Measurements from ENCODE around the gene GALNT5. TPM values are rescaled to one million over a fixed set of nuclear protein-coding genes. Genes with fewer than 3 reads are reported as not detected.
"Not testable (repeated sequence)": the region's sequence is repeated elsewhere in the genome, so short reads cannot be mapped to it uniquely, and the experiment has no call there.

Gene GALNT5
- total RNA-seq, 1 donor from 2014 or later, result not detected

DNA sequence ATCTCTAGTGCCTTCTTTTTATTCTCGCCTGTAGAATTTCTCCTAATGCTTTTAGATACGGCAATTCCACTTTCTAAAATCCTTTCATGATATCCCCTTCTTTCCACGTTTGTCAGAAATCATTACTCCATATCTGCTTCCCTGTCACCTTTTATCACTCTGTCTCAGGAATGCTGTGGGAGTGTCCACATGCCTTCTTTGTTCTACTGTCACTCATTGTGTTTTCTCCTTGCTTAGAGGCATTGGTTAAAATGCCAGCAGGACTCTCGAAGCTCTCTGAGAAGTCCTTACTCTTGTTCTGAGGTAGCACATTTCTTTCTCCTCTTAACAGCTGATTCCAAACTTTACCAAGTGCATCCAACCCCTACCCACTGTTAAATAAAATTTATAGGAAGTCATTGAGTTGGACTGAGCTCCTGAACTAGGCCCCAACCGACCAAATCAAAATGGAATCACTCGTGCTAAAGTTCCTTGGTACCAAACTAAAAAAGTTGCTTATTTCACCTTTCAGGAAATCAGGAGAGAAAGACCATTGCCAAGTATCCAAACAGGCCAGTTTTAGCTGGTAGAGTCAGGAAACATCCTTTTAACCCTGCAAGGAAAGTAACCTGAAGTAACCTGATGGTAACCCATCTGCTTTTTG is 10.6 kb upstream of the GALNT5 start:
- DNase-seq (ENCODE audit: low spot score), result no peak

DNA sequence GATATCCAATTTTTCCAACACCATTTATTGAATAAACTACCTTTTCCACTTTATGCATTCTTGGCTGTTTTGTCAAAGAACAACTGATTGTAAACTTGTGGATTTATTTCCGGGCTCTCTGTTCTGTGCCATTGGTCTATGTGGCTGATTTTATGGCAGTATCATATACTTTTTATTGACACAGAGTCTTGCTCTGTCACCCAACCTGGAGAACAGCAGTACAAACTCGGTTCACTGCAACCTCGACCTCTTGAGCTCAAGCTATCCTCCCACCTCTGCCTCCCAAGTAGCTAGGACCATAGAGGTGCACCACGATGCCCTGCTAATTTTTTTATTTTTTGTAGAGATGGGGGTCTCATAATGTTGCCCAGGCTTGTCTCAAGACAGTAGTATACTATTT is 6.7 kb upstream of the GALNT5 start:
- no peak for DNase-seq (ENCODE audit: low spot score)

DNA sequence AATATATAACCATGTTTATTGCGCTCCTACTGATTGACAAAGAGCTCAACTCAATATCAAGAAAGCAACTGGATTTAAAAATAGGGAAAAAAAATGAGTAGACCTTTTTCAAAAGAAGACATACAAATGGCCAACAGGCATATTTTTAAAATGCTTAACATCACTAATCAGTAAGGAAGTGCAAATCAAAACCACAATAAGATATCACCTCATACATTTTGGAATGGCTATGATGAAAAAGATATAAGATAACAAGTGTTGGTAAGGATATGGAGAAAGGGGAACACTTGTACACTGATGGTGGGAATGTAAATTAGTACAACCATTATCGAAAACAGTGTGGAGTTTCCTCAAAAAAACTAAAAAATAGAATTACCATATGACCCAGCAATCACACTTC is 5.6 kb upstream of the GALNT5 start:
- DNase-seq (ENCODE audit: low spot score), result no peak

DNA sequence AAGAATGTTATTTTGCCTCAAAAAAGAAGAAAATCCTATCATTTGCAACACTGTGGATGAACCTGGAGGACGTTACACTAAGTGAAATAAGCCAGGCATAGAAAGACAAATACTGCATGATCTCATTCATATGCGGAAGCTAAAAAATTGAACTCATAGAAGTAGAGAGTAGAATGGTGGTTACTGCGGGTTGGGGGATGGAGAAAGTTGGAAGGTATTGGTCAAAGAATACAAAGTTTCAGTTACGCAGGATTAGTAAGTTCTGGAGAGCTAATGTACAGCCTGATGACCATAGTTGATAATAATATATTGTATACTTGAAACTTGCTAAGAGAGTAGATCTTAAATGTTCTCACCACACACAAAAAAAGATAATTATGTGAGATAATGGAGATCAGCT is 5.0 kb upstream of the GALNT5 start:
- no peak for DNase-seq (ENCODE audit: low spot score)

DNA sequence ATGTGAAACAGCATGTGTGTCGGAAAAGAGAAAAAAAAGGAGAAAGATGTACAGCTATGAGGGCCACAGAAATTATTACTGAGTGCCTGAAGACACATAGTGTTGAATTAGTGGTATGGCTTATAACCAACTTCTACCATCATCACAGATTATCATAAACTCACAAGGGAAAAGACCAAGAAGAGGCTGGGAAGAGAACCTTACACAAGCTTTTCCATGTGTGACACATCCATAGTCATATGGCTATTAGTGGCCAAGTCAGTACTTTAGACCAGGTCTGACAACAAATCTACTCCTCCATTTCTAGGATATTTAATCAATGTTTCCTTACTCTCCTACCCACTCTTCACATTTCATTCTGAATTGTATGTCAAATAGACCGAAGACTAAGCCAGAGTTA is 3.5 kb upstream of the GALNT5 start:
- no peak for DNase-seq (ENCODE audit: low spot score)

DNA sequence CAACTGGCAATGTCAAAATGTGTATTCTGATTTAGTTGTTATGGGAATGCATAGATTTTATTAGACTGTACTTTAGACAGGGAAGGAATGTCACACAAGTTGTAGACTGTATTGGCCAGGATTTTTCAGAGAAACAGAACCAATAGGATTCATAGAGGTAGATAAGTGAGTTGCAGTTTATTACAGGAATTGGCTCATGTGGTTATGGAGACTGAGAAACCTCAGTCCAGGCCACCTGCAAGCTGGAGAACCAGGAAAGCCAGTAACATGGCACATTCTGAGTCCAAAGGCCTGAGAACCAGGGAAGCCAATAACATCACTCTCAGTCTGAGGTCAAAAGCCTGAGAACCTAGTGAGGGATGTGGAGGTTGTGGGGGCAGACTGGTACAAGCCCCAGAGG is 1.8 kb upstream of the GALNT5 start:
- no peak for DNase-seq (ENCODE audit: low spot score)

DNA sequence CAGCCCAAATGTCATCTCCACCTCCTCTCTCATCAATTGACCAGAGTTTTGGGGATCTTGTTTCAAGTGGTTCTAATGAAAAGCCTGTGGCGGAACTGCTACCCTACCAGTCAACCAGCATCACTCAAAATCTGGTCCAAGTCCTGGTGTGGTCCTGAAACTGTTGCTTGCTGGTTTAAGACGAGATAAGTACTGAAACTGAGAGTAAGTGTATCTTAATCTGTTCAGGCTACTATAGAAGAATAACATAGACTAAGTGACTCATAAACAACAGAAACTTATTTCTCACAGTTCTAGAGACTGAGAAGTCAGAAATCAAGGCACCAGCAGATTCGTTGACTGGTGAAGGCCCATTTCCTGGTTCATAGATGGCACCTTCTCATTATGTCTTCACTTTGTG is 879 bp upstream of the GALNT5 start:
- DNase-seq (ENCODE audit: low spot score), result no peak

DNA sequence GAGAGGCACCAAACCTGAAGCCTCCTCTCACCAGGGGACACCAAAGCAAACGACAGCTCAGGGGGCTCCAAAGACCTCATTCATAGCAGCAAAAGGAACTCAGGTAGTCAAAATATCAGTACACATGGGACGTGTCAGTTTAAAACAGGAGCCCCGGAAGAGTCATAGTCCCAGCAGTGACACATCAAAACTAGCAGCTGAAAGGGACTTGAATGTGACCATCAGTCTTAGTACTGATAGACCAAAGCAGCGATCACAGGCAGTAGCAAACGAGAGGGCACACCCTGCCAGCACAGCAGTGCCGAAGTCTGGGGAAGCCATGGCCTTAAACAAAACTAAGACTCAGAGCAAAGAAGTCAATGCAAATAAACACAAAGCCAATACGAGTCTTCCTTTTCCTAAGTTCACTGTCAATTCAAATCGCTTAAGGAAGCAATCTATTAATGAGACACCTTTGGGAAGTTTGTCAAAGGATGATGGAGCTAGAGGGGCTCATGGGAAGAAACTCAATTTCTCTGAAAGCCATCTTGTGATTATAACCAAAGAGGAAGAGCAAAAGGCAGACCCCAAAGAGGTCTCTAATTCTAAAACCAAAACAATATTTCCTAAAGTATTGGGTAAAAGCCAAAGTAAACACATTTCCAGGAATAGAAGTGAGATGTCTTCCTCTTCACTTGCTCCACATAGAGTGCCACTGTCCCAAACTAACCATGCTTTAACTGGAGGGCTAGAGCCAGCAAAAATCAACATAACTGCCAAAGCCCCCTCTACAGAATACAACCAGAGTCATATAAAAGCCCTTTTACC is 1.2 kb downstream of the GALNT5 start:
- no peak for DNase-seq (ENCODE audit: low spot score)

DNA sequence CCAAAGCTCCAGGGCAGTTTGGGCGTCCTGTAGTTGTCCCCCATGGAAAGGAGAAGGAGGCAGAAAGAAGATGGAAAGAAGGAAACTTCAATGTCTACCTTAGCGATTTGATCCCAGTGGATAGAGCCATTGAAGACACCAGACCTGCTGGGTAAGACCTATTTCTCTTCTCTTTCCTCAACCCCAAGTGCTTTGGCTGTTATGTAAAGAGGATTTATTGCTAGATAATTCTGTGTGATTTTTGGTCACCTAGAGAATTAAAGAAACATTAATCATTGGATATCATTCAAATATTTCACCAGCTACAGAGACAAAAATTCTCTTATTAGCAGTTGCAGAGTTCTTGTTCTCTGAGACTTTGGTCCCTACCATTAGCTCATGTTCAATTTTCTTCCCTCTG is 1.9 kb downstream of the GALNT5 start:
- no peak for DNase-seq (ENCODE audit: low spot score)

DNA sequence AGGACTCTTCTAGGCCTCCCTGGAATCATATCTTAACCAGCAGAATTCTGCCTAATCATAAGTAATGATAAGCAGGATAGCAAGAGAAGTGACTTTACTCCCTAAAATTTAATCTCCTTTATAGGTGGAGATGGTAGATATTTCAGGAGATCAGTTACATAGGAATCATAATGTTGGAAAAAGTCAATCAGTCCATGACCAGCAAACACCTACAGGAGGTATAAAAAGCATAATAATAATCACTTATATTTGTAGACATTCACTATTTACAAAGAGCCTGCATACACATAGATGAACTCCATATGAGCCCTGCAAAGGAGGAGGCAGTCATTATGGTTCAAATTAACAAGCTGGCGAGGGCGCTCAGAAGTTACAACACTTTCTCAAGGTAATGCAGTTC is 2.5 kb downstream of the GALNT5 start:
- no peak for DNase-seq (ENCODE audit: low spot score)

DNA sequence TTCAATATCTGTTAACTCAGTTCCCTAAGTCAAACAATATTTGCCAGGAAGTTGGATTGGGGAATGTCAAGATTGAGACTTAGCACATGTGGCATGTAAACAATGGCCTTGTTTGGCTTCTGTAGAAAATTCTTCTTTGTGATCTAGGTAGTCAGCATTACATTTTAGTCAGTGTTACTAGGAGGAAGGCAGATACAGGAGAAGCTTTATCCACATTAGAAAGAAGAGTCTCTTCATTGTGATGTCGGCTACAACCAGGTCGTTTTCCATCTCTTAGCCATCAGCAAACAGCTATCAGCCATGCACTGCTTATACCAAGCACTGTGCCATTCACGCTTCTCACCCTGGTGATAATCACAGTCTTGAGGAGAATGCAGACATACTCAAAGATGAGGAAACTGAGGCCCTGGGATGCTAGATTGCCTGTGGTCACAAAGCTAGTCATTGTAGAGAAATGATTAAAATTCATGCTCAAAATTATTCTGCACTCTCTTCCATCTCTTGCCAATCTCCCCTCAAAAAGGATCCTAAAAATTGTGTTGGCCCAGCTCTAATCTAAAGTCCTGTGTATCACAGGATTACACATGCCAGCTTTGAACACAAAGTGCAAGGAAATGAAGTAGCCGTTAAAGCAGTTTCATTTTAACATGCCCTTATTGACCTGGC is 3.2 kb downstream of the GALNT5 start:
- no peak for DNase-seq (ENCODE audit: low spot score)

DNA sequence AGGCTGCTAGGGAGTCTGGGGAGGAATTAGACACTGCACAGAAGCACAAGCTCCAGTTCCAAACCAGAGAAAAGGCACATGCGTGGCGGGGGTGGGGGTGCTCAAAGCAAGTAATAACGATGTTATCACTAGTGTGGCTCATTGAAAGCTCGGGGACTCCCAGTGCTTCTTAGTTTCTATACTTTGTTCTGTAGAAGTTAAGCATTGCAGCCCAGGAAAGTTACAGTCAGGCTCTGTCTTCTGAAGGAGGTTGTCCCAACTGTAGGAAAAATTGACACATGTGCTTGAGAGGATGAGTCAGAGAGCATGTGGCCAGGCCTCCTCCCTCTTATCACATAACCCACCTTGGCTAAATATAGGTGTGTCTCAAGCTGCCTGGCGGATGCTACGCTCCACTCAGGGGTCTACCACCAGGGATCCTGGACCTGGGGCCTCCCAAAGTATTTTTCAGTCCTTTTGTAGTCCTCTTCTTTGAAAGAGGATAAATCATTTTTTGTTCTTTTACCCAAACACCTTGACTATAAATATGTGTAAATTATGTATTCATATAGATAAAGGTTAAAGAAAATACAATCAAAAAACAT is 3.8 kb downstream of the GALNT5 start:
- no peak for DNase-seq (ENCODE audit: low spot score)

DNA sequence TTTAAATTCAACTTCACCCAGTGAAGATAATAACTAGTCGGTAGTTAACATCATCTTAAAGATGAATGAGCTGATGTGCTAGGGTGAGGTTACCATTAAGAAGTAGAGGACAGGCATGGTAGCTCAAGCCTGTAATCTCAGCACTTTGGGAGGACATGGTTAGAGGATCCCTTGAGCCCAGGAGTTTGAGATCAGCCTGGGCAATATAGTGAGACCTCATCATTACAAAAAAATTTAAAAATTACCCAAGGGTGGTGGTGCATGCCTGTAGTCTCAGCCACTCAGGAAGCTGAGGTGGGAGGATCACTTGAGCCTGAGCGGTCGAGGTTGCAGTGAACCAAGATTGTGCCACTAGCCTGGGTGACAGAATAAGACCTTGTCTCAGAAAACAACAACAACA is 4.7 kb downstream of the GALNT5 start:
- DNase-seq (ENCODE audit: low spot score), result no peak

DNA sequence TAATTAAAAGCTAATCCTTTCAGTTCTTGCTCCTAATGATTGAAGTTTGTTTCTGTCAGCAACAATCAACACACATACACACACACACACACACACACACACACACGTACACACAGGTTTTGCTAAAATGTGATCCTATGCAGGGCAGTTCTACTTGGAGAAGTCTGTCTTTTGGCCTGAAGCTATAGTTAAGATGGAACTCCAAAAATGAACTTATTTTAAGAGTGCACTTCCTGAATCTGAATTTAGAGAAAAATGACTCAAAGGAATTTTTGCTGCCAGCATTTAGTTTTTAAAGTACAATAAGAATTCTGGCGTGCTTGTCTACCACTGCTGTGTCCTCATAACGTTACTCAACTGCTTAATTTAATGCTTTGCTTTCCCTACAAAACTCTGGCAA is 6.6 kb downstream of the GALNT5 start:
- DNase-seq (ENCODE audit: low spot score), result no peak

DNA sequence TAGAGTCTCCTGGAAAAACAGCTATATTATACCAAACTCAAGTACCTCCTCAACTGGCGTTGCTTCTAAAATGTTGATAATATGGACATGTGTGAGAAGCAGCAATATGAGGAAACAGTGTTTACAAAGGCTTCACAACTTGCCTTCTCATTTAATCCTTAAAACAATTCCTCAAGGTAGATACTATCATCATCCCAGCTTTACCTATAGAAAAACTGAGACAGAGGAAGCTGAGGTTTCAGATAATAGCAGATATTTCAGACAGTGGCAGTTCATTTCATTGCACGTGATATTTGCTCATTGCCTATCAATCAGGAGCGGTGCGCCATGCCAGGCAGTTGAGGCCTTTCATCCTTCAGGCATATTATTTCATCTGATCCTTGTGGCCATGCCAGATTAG is 8.3 kb downstream of the GALNT5 start:
- no peak for DNase-seq (ENCODE audit: low spot score)

DNA sequence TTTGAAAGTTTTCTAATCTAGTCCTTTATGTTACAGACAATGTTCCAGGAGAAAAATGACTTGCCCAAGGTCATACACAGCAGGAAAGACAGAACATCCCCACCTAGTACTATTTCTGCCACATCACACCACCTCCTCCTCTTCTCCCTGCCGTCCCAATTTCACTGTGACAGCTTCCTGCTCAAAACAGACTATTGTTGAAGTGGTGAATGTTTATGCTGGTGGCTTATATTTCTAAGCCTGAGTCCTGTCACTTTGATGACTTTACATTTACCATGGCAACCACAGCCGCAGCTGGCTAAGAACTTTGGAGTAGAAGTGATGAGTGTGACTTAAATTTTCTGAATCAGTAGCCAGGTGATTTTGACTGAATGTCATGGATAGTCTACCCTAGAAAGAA is 10.0 kb downstream of the GALNT5 start:
- DNase-seq (ENCODE audit: low spot score), result no peak

DNA sequence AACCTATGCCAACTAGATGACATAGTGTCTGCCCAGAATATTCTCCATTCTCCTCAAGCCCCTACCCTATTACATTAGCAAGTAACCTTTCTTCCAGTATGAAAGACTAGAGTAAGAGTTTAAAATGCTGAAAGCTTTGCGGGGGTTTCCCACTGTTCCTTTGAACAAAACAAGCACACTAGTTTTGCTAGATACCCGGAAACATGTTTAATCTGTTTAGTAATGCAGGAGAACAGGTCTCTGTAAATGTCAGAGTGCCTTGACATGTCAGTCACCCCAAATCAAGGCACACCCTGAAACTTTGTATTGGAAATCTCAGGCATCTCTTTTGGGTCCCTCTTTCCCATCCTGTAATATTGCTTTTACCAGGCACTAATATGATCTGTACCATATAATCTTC is 11.6 kb downstream of the GALNT5 start:
- no peak for DNase-seq (ENCODE audit: low spot score)

DNA sequence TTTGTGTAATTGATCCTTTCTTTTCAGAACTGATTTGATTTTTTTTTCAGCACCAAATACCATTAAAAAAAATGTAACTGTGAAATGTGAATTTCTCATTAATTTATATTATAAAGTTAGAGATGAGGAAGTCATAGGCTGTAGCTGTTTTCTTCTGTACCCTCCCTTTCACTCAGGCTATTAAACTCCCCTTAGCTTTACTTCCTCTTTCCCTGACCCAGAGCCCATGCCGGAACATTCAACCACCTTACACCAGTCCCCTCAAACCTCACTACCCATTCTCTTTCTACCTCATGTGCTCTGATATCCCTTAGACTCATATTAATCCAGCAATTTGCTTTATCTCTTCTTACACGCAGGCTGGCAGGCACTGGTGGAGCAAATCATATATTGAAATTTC is 12.4 kb downstream of the GALNT5 start:
- no peak for DNase-seq (ENCODE audit: low spot score)

DNA sequence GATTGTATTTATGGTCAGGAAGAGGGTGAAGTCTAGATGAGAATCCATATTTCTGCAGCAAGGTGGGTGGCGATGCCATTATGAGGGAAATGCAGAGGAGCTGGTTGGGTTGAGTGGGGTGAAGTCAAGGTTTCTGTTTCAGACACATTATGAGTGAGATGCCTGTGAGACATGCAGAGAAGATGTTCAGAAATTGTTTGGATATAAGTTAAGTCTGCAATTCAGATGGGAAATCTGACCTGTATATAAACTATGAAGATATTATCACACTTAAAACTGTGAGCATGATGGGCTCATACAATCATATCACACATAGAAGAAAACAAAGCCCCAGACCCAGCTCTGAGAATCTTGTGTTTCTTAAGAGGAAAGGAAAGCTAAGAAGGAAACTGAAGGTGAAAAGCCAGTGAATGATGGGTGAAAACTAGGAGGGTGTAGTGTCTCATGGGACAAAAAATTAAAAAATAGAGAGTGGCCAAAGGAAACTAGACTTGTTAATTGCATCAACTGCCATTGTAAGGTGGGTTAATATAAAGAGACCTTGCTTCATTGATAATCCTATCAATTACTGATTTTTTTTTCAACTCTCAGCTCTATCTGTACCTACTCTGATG is 14.2 kb downstream of the GALNT5 start:
- no peak for DNase-seq (ENCODE audit: low spot score)

DNA sequence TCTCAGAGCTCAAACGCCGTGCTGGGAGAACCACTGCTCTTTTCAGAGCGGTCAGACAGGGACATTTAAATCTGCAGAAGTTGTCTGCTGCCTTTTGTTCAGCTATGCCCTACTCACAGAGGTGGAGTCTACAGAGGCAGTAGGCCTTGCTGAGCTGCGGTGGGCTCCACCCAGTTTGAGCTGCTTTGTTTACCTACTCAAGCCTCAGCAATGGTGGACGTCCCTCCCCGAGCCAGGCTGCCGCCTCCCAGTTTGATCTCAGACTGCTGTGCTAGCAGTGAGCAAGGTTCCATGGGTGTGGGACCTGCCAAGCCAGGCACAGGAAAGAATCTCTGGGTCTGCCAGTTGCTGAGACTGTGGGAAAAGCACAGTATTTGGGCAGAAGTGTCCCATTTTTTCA is 21.8 kb downstream of the GALNT5 start:
- not testable (repeated sequence) for DNase-seq (ENCODE audit: low spot score)

DNA sequence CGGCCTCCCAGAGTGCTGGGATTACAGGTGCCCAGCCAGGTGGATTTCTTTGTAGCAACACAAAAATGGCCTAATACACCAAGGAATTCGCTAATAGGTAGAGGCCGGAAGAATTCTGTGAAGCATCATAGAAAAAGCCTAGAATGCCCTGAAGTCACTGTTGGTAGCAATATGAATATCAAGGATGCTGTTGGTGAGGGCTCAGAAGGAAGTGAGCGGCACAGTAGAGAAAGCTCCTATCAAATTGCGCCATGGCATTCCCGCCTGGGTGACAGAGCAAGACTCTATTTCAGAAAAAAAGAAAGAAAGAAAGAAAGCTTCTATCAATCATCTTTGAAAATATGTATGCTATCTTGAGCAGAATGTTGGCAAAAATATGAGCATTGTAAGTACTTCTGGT is 23.8 kb downstream of the GALNT5 start:
- no peak for DNase-seq (ENCODE audit: low spot score)

DNA sequence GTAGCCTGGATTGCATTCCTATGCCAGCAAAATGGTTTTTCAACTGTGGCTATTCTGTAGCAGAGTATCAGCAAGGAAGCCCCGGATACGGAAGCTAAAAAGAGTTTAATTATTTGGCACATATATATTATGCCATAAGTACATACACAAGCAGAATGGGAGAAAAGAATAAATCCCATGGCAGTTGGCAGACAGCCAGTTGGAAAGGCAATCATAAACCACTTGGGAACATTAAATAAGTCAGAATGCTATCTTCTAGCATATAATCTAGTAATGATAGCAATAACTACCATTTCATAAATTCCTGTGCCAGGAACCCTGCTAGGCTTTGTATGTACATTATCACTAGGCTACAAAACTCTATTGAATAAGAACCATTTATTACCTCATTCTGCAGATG is 26.0 kb downstream of the GALNT5 start:
- DNase-seq (ENCODE audit: low spot score), result no peak

All from mesenteric fat pad (tissue), 1 donor.